Middle frontal gyrus (tissue), 1 donor: ENCODE measurements around the gene SRRD.
"Not testable (repeated sequence)": the region's sequence is repeated elsewhere in the genome, so short reads cannot be mapped to it uniquely, and the experiment has no call there.

Experiments
- DNase-seq: peaks from one replicate; pipeline ENCODE4 v3.0.0-alpha.2; 2015; ENCODE audit warnings: low spot score; ENCODE audit errors: extremely low spot score

Gene SRRD, protein sequence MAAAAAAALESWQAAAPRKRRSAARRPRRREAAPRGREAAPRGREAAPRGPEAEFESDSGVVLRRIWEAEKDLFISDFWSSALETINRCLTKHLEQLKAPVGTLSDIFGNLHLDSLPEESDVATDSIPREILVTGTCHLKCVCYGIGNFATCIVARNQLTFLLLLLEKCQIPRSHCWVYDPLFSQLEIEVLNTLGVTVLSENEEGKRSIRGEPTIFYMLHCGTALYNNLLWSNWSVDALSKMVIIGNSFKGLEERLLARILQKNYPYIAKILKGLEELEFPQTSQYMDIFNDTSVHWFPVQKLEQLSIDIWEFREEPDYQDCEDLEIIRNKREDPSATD

DNA sequence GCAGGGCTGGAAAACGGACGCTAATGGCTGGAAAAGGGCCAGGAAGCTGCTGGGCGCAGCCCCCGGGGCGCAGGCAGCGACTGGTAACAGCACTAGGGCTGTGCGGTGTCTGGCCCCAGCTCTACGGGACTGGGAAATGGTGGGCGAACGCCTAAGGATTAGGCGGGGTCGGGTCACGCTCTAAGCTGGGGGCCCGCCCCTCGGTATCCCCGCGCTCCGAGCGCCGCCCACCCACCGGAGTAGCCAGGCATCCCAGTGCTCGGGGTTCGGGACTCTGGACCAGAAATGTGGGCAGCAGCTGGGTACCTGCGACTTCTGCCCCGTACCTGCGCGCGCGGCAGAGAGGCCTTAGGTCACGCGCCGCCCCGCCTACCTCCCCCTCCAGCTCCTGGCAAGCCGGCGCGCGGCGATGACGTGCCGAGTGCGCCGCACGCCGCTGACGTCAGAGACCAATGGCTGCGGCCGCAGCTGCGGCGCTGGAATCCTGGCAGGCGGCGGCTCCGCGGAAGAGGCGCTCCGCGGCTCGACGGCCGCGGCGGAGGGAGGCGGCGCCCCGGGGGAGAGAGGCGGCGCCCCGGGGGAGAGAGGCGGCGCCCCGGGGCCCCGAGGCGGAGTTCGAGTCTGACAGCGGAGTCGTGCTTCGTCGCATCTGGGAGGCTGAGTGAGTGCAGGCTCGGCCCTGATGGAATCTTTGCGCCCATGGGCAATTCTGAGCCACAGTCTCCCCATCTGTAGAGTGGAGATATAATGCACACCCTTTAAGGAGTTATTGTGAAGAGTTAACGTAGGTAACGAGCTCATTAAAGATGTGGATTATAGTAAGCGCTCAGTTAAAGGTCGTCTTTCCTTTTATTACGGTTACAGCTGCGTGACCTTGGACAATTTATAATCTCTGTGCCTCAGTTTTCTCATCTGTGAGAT, at the start of gene SRRD, which contains the start of gene HPS4:
TSS of gene SRRD (plus strand) at position 439 of the 921 bp plus-strand sequence. CDS start at position 453, 14 bp downstream.
TSS of gene HPS4 (minus strand) at position 345 of the 921 bp plus-strand sequence. CDS start 2,021 bp downstream, outside the sequence.
- peak; percentile 75 for DNase-seq

DNA sequence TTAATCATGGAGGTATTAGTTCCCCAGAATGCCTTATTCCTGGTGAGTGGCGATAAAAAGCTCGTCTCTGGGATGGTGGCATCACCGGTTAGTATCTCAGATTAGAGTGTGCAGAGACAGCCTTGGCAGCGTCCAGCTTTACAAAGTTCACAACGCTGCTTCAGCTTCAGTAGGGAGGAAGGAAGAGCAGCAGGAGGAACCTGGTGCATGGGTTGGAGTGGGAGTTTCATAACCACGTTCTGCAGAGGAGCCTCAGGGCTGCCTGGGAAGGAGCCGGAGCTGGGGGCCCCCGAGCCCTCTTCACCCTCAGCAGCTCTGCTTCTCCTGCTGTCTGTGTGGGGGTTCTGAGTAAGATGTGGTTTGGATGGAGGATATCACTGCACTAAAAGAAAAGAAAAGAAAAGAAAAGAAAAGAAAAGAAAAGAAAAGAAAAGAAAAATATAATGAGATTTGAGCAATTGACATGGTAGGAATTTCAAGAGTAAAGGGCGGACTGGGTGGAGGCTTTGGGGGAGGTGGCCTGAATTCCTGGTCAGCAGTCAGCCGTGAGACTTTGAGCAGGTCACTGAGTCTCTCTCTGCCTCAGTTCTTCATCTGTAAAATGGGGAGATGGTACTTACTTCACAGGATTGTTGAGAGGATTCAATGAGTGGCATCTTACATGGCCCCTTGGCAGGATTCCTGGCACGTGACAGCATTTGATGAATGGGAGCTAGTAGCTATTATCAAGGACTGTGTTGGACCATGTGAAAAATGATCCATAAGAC, 48.2 kb upstream of the SRRD start:
- DNase-seq, result peak; percentile 14

DNA sequence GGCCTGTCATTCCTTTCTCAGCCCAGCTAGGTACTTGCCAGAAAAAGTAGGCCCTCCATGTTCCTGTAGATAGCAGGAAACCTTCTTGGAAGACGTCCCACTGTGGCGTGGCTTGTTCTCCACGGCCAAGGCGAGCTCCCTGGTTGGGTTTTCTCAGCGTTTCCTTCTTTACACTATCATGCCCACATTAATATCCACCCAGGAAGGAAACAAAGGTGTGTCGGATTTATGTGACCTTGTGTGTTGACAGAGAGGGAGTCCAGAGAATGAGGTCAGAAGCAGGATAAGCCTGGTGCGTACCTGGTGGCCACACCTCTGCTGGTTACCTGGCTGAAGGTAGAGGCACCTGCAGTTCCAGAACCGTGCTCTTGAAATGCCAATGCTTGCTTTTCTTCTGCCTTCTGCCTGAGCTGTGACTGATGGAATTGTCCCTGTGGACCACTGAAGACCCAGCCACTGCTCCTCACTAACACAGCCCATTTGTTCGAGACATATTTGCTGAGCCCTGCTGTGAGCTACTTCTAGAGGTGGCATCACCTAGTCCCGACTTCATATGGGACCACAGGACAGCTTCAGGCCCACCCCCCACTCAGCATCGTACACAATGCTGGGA, 46.7 kb upstream of the SRRD start:
- DNase-seq, result no peak

DNA sequence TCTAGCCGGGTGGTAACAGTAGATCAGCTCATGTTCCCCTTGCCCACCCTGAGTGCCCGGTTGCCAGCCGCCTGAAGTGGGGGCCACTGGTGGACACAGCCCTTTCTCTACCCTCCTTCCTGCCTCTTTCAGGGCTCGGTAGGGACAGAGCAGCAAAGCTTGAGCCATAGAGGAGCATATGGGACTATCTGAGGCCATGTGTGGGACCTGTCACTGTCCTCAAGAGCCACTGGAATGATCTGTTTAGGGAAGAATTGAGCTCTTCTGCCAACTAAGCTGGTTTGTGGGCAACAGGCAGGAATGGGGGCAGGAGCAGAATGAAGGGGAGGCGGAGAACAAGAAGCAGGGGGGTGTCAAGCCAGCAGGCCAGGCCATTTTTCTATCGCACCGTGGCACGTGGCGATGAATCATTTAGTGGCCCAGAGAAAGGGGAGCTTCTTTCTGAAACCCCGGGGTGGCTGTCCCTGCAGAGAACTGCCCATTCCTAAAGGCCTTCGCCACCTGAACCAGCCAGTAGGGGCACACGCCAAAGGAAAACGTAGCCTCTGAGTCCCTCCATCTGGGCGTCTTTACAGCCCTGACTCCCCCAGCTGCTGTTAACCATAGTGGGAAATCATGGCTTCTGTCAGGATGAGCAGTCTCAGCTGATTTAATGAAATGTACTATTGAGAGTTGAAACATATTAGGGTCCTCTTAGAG, 45.8 kb upstream of the SRRD start:
- DNase-seq, result no peak

DNA sequence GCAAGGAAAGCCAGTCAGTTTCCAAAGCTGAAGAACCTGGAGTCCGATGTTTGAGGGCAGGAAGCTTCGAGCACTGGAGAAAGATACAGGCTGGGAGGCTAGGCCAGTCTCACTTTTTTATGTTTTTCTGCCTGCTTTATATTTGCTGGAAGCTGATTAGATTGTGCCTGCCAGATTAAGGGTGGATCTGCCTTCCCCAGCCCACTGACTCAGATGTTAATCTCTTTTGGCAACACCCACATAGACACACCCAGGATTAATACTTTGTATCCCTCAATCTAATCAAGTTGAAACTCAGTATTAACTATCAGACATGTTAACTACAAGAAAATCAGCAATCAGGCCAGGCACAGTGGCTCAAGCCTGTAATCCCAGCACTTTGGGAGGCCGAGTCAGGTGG, 44.9 kb upstream of the SRRD start:
- DNase-seq, result not testable (repeated sequence)

DNA sequence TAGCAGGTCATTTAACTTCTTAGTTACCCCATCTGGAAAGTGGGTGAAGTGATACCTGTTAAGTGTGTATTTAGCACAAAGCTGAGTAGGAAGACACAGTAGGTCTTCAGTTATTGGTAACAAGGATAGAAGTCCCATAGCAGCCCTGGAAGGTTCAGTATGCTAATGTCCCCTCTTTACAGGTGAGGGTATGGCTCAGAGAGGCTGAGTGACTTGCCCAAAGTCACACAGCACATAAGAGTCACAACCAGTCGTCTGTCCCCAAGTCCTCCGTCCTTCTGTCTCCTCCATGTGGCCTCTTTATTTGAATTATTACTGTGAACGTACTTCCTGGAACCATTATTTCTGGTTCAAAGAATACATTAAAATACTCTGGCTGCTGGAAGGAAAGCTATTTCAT, 44.1 kb upstream of the SRRD start:
- DNase-seq, result no peak

DNA sequence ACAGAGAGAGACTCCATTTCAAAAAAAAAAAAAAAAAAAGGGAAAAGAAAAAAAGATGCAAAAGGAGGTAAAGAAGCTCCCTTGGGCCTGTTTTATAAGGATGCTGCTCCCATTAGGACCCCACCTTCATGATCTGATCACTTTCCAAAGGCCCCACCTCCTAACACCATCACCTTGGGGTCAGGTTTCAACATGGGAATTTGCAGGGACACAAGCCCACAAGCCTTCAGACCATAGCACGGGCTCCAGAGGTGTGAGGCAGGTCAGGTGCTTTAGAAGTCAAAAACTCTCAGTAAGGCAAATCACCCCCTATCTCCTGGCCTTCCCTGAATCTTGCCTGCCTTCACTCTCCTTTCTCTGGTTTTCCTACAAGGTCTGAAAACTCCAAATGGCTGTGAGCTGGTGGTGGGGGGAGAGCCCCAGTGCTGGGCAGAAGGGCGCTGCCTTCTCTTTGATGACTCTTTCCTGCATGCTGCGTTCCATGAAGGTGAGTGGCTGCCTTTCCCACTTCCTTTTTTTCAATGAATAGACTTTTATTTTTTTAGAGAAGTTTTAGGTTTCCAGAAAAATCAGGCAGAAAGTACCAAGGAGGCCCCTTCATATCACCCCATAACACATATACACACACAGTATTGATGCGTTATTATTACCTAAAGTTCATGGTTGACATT, 41.5 kb upstream of the SRRD start:
- no peak for DNase-seq

DNA sequence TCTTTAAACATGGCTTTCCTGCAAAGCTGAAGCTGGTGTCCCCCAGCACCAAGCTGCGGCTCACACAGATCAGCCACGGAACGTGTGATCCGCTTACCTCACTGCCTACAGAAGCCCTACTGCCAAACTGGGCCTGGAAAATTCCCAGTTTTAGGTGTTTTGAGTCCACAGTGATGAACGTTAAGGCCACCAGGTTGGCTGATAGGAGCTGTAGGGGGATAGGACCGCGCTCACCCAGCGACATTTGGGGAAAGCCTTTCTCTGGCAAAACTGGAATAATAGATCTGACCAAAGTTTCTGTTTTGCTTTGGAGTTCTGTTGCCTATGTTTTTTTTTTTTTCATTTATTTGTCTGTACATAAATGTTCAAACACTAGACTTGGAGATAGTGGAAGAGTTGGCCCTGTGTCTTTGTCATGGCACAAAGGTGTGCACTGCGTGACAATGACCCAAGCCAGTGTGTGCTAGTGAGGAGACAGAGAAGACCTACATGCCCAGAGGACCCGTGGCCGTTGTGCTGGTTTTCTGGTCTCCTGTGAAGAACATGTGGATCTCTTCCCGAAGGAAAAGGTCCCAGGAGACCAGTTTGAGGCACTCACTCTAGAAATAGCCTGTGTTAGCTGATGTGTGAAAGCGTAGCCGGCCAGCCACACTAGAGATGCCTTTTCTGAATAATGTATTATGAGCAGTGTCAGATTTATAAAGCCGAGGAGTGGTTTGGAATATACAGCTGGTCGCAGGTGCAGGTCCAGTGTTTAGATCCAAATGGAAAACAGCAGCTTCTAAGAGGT, 39.6 kb upstream of the SRRD start:
- no peak for DNase-seq

DNA sequence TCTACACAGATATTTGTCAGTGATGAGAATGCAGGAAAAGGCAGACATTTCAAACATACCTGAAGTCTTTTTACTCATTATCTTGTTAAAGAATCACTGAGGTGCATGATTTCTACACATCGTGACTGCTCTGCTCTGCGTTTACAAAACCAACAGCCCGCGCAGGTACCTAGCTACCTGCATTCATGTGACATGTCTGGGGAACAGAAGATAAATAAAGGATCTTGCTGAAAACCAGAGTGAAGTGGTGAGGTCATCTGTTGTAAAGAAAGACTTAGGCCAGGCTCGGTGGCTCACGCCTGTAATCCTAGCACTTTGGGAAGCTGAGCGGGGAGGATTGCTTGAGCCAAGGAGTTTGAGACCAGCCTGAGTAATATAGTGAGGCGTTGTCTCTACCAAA, 38.9 kb upstream of the SRRD start:
- DNase-seq, result no peak

DNA sequence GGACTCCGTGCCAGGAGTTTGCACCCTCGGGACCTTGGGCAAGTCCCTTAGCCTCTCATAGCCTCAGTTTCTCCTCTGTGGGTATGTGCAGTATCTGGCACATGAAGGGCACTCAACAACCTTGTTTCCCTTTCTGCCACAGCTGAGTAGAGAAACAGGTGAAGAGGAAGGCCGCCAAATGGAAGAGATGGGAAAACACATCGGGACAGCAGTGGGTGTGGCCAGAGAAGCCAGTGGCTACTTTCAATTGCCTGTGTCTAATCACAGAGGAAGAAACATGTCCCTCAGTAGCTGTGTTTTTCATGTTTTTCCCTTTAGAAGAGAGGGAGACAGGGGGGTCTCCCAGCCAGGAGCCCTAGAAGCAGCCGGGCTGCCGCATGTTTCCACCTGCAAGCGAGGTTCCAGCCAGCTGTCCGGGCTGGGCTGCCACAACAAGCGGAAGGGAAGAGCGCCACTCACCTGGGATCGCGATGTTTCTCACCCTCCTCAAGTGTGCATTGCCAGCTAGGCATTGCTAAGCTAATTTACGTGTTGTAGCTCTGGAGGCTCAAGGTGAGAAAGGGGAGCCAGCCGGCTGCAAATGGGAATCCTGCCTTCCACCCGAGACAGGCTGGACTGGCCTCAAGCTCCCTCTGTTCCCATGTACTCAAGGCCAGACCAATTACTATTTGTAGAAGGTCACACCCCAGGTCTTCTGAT, 38.0 kb upstream of the SRRD start:
- DNase-seq, result no peak

DNA sequence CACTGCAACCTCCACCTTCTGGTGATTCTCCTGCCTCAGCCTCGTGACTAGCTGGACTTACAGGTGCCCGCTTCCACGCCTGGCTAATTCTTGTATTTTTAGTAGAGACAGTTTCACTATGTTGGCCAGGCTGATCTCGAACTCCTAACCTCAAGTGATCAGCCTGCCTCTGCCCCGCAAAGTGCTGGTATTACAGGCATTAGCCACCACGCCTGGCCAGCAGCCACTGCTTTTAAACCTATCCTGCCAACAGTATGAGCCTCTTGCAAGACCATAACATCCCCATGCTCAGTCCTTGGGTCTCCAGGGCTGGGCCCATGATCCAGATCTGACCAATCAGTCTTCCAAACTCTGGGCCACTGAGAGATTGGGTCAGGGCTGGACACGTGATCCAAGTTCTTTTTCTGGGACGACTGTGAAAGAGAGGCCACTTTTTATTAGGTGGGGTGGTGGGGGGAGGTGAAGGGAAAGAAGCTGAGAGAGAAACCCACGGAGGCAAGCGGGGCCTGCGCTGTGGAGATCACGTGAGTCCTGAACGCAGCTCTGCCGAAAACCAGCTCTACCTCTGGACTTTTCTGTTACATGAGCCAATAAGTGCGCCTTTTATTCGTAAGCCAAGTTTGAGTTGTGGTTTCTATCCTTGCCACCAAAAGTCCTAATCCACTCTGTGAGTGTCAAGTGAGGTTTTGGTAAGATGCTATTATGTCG, 36.7 kb upstream of the SRRD start:
- DNase-seq, result no peak

DNA sequence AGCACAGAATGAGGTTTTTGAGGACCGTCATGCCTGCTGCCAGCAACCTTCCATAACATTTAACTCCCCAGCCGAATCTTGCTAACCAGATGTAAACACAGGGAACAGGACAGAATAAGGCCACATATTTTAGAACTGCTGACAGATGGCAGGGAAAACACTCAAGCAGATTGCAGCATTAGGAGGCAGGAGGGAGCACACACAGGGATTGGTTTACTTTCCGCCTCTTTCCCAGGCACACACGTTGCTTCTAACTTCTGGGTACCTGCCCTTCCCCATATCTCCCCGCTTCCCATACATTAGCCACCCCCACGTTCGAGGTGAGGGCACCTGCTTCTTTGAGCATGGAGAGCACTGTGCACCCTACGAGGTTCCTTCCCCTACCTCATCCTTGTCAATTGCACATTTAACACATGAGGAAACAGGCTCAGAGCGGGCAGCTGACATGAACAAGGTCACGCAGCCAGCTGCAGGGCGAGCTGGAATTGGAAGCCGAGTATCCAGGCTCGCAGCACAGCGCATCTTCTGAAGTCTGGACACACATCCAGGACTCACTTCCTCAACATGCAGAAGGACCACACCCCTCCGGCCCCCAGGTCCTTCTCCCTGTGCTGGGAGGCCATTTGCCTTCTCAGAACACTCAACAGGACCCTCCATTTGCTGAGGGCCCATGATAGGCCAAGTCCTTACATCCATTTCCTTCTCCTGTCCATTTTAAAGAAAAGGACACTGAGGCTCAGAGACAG, 35.9 kb upstream of the SRRD start:
- peak; percentile 3 for DNase-seq

DNA sequence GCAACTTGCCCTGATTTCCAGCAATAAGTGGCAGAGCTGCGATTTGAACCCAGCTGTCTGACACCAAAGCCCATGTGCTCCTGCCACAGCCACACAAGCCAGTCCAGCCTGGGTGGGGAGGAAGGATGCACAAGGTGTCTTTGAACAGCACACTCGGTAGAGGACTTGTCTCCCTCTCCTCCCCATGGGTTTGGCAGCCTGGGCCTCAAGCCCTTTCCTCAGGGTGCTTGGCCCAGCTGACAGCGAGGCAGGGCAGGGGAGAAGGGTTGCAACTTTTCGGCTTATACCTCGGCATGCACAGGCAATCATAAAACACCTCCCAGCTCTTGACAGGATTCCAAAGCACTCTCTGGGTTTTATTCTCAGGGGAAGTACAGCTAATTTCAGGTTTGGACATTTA, 35.3 kb upstream of the SRRD start:
- DNase-seq, result no peak

DNA sequence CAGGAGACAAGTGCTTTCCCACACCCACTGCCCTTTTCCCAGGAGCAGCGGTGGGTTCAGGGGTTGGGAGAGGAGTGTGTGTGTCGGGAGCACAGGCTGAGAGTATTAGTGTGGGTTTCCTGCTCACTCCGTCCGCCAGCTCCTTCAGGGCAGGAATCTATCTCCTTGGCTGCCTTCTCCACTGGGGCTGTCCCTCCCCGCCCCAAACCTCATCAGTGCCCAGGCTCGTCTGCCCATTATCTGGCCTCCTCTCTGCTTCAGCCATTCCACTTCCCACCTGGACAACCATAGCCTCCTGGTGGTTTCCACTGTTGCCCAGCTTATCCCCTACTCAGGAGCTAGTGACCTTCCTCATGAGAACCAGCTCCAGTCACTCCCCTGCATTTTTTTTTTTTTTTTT, 34.7 kb upstream of the SRRD start:
- no peak for DNase-seq

DNA sequence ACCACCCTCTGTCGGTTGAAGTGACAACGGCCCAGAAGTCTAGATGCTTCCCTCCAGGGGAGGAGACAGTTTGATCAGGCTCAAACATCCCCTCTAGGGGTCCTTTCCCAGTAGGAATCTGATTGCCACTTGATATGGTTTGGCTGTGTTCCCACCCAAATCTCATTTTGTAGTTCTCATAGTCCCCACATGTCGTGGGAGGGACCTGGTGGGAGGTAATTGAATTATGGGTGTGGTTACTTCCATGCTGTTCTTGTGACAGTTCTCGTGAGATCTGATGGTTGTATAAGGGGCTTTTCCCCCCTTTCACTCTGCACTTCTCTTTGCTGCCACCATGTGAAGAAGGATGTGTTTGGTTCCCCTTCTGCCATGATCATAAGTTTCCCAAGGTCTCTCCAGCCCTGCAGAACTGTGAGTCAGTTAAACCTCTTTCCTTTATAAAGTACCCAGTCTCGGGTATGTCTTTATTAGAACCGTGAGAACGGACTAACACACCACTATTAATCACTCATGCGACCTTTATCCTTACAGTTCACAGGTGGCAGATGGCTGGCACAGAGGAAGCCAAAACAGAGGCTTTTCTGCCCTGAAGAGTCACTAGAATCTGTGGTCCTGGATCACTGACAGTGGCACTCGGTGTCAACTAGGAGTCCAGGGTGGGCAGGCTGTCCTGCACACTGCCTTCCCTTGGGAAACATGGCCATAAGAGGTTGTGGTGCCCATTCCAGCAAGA, 33.1 kb upstream of the SRRD start:
- DNase-seq, result no peak

DNA sequence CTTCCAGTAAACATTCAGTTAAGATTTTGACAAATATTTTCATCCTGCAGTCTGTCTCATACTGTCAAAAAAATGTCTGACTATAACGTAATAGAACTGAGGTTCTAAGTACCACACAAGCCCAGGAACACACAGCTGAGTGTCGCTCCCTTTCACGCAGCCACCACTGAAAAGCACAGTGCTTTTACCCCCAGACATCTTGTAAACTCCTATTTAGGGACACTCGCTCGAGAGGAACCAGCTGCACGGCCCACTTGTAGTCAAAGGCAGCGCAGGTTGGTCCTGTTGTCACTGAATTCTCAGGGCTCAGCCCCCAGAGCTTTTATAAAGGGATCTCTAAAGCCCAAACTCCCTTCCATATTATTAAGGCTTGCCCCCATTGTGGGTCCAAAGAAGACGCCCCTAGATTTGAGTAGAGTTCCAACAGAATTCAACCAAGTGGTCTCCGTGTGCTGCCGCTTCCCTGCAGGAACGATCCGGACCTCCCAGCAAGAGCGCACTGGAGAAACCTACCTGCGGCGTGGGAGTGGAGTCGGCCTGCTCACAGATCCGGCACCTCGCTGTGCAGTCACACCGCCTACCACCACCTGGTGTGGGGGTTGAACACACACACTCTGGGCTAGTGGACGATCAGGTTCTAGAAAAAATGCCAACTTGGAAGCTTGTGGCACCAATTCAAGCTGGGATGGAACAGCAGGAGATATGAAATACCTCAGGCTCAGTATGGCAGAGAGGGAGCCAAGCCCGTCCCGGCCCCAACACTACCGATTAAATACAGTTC, 31.3 kb upstream of the SRRD start:
- DNase-seq, result no peak
